ENCODE data around the gene NCLN.
"Not testable (repeated sequence)": the region's sequence is repeated elsewhere in the genome, so short reads cannot be mapped to it uniquely, and the experiment has no call there.

The NCLN gene

GRCh38 chr19:3186891-3187661 is 1.3 kb downstream of the NCLN start:
- no peak for TF ChIP-seq CTCF (IDR thresholded peaks at IDR 0.05; ENCODE audit: extremely low read depth, missing control alignments)
- no peak for DNase-seq (ENCODE audit: low spot score)

GRCh38 chr19:3187662-3188511 is 2.2 kb downstream of the NCLN start:
- TF ChIP-seq CTCF (IDR thresholded peaks at IDR 0.05; ENCODE audit: extremely low read depth, missing control alignments) = no peak
- no peak for DNase-seq (ENCODE audit: low spot score)

GRCh38 chr19:3188627-3189596 is 3.2 kb downstream of the NCLN start:
- TF ChIP-seq CTCF (IDR thresholded peaks at IDR 0.05; ENCODE audit: extremely low read depth, missing control alignments) = no peak

GRCh38 chr19:3189702-3190469 is 4.2 kb downstream of the NCLN start:
- TF ChIP-seq CTCF (IDR thresholded peaks at IDR 0.05; ENCODE audit: extremely low read depth, missing control alignments) = no peak
- DNase-seq (ENCODE audit: low spot score) = no peak

More at GRCh38 chr19:3188627-3189596, 3.2 kb downstream of the NCLN start:
- no peak for DNase-seq (ENCODE audit: low spot score)

DNA sequence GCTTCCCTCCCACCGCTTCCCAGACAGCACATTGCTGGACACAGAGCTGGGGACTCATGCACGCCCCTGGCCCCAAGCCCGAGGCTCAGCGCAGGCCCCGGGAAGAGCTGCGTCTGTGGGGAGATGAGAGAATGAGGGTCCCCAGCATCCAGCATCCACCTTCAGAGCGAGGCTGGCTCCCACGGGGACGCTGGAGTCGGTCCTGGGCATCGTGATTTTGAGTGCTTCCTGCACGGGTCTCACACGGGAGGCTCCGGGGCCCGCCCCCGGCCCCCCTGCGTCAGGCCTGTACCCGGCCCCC is 4.7 kb downstream of the NCLN start:
- DNase-seq (ENCODE audit: low spot score) = no peak
- no peak for TF ChIP-seq CTCF (IDR thresholded peaks at IDR 0.05; ENCODE audit: extremely low read depth, missing control alignments)

- DNase-seq (ENCODE audit: low spot score) = no peak
- TF ChIP-seq CTCF (IDR thresholded peaks at IDR 0.05; ENCODE audit: extremely low read depth, missing control alignments) = no peak
Observed at GRCh38 chr19:3190921-3191805, 5.4 kb downstream of the NCLN start.

DNA sequence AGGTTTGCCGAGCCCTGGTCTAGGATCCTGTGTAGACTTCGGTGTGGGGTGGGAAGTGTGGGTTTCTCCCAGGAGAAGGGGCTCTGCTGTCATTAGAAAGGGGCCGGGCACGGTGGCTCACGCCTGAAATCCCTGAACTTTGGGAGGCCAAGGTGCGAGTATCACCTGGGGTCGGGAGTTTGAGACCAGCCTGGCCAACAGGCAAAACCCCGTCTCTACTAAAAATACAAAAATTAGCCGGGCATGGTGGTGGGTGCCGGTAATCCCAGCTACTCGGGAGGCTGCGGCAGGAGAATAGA is 6.0 kb downstream of the NCLN start:
- not testable (repeated sequence) for DNase-seq (ENCODE audit: low spot score)
